ENCODE results near the gene DTX3L. TPM values are rescaled to one million over a fixed set of nuclear protein-coding genes. Genes with fewer than 3 reads are reported as not detected.

Gene DTX3L
- total and polyA plus RNA-seq, 2 of the 13 experiments (the other 11 are each of a cell fraction or from before 2014, with no cell fraction given), result 2.5 to 10.9 TPM

- TF ChIP-seq GFI1 (CRISPR knock-in tag; IDR thresholded peaks at IDR 0.05; ENCODE audit: borderline replicate concordance) (no peak), RBM22 (optimal IDR thresholded peaks at IDR 0.05; ENCODE audit: low read length) (no peak), ZNF576 (CRISPR knock-in tag; IDR thresholded peaks at IDR 0.05) (no peak), ZNF18 (CRISPR knock-in tag; IDR thresholded peaks at IDR 0.05; ENCODE audit: insufficient replicate concordance) (no peak), ATF5 (CRISPR knock-in tag; IDR thresholded peaks at IDR 0.05; ENCODE audit: low read depth) (no peak), SAP130 (CRISPR knock-in tag; IDR thresholded peaks at IDR 0.05; ENCODE audit: low read depth) (0 out of 2 replicates have a peak, but pooled peaks have one; percentile 27), ZNF788 (CRISPR knock-in tag; IDR thresholded peaks at IDR 0.05; ENCODE audit: borderline replicate concordance) (no peak), CTCF (CRISPR knock-in tag; IDR thresholded peaks at IDR 0.05) (peak; percentile 81), ZBTB43 (CRISPR knock-in tag; conservative IDR thresholded peaks at IDR 0.05) (no peak), TFDP1 (CRISPR knock-in tag; IDR thresholded peaks at IDR 0.05; ENCODE audit: borderline replicate concordance) (no peak), ZNF205 (CRISPR knock-in tag; IDR thresholded peaks at IDR 0.05) (0 out of 2 replicates have a peak, but pooled peaks have one; percentile 19), ZNF414 (CRISPR knock-in tag; IDR thresholded peaks at IDR 0.05) (no peak), EEA1 (CRISPR knock-in tag; IDR thresholded peaks at IDR 0.05; ENCODE audit: borderline replicate concordance) (no peak), ZNF574 (CRISPR knock-in tag; IDR thresholded peaks at IDR 0.05) (no peak), KAT7 (CRISPR knock-in tag; IDR thresholded peaks at IDR 0.05; ENCODE audit: borderline replicate concordance) (no peak), MLX (CRISPR knock-in tag; IDR thresholded peaks at IDR 0.05) (no peak), SIX1 (CRISPR knock-in tag; IDR thresholded peaks at IDR 0.05; ENCODE audit: borderline replicate concordance) (no peak), RAD21 (CRISPR knock-in tag; IDR thresholded peaks at IDR 0.05) (peak; percentile 52), RFXANK (CRISPR knock-in tag; IDR thresholded peaks at IDR 0.05) (no peak)
Observed at GRCh38 chr3:122560680-122561079, 3.5 kb upstream of the DTX3L start (continued).

All from HepG2 (cell line).